IgD-negative memory B cell (primary cell): ENCODE data around the gene KANK3. TPM values are rescaled to one million over a fixed set of nuclear protein-coding genes. Genes with fewer than 3 reads are reported as not detected.
"Not testable (repeated sequence)": the region's sequence is repeated elsewhere in the genome, so short reads cannot be mapped to it uniquely, and the experiment has no call there.

Source experiments
- H3K27ac Mint-ChIP-seq, 3 donors: one replicate each; pipeline ENCODE4 v1.8.0; 2020 to 2022; ENCODE audit warnings: mild to moderate bottlenecking in 3 of 3, mixed read lengths in 3 of 3, moderate library complexity in 1 of 3
- H3K27me3 Mint-ChIP-seq: one replicate; pipeline ENCODE4 v1.8.0; 2021; ENCODE audit warnings: mixed read lengths
- H3K36me3 Mint-ChIP-seq: one replicate; pipeline ENCODE4 v1.8.0; 2020; ENCODE audit warnings: mild to moderate bottlenecking, mixed read lengths
- H3K4me1 Mint-ChIP-seq, 3 donors: one replicate each; pipeline ENCODE4 v1.8.0; 2020 to 2022; ENCODE audit warnings: mixed read lengths in 3 of 3, mild to moderate bottlenecking in 1 of 3
- H3K4me3 Mint-ChIP-seq, 4 donors: one replicate each; pipeline ENCODE4 v1.8.0; 2020 to 2022; ENCODE audit warnings: mild to moderate bottlenecking in 4 of 4, mixed read lengths in 4 of 4, moderate library complexity in 3 of 4
- H3K9me3 Mint-ChIP-seq, 3 donors: one replicate each; pipeline ENCODE4 v1.8.0; 2020 to 2021; ENCODE audit warnings: mixed read lengths in 3 of 3, mild to moderate bottlenecking in 1 of 3
- polyA plus RNA-seq: library from polyadenylated mRNA; unstranded; fragments of 300-500 nt; fragmentation: Illumina TruSeq; gene quantifications from one replicate; pipeline ENCODE4 v1.2.3, GENCODE V29; 2021

Gene KANK3
- polyA plus RNA-seq, 1 donor from 2014 or later = not detected

DNA sequence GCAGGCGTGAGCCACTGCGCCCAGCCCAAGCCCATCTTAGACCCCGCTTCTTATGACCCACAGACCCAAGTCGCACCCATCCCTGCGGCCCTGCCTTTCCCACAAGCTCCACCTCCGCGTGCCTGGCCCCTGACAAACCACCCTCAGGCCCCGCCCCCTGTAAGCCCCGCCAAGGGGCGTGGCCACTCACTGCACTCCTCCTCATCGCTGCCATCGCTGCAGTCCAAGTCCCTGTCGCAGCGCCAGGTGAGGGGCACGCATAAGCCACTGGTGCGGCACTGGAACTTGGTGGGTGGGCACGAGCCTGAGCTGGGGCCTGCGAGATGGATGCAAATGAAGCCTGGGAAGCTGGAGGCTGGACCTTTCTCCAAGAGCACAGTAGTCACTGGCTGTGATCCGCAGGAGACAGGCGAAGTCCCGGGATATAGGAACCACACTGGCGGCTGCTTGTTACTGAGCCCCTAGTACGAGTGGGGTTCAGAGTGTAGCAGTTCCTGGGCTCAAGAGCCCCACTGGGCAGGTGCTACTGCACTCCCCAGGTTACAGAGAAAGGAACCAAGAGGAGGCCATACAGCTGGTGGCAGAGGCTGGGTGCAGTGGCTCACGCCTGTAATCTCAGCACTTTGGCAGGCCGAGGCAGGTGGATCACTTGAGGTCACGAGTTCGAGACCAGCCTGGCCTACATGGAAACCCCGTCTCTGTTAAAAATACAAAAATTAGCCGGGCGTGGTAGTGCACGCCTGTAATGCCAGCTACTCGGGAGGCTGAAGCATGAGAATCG is 38.0 kb downstream of the KANK3 start:
- peaks cover 2% of the 10 kb centered on the region for H3K36me3 Mint-ChIP-seq
- no peak overlapping the region for H3K27ac Mint-ChIP-seq
- H3K27me3 Mint-ChIP-seq = no peaks in the 10 kb centered on the region
- H3K4me3 Mint-ChIP-seq = peak overlapping the region in 1 of 4 donors; percentile 91
- H3K4me1 Mint-ChIP-seq = peaks cover 15 to 24% (median 18%) of the 10 kb centered on the region in 3 donors
- H3K9me3 Mint-ChIP-seq = no peaks in the 10 kb centered on the region

DNA sequence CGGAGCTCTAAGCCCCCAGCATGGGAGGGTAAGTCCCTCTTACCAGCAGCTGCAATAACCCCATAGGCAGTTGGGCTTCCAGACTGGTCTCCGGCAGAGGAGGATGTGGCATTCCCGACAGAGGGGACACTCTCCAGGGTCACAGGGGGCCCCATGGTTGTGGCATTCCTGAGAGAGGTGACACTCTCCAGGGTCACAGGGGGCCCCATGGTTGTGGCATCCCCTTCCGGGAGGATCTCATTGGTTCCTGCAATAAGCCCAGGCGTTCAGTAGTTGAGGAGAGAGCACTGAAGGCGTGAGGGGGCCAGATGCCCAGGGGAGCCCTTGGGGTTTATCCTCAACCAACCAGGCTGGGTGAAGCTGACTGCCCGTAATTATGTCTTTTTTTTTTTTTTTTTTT is 40.3 kb downstream of the KANK3 start:
- Mint-ChIP-seq H3K27ac (no peak overlapping the region), H3K9me3 (no peaks in the 10 kb centered on the region), H3K4me3 (no peak overlapping the region), H3K36me3 (peaks cover 2% of the 10 kb centered on the region), H3K27me3 (no peaks in the 10 kb centered on the region), H3K4me1 (peaks cover 6 to 14% (median 12%) of the 10 kb centered on the region in 3 donors)

DNA sequence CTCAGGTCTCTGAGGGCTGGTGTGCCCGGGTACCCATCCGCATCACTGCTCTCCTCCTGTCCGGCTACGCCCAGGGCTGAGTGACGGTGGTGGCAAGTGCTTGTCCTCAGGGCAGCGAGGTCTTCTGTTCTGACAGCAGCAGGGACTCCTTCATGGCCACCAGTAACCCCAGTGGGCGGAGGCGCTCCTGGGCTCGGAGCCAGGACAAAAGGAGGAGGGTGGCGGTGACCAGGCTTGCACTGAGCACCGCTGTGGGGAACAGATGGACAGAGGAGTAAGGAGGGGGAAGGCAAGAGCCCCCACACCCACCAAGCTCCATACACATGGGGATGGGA is 40.7 kb downstream of the KANK3 start:
- no peaks in the 10 kb centered on the region for H3K9me3 Mint-ChIP-seq
- H3K27ac Mint-ChIP-seq = no peak overlapping the region
- H3K4me3 Mint-ChIP-seq = no peak overlapping the region
- H3K27me3 Mint-ChIP-seq = no peaks in the 10 kb centered on the region
- H3K4me1 Mint-ChIP-seq = peaks cover 2 to 10% (median 9%) of the 10 kb centered on the region in 3 donors
- peaks cover 2% of the 10 kb centered on the region for H3K36me3 Mint-ChIP-seq

DNA sequence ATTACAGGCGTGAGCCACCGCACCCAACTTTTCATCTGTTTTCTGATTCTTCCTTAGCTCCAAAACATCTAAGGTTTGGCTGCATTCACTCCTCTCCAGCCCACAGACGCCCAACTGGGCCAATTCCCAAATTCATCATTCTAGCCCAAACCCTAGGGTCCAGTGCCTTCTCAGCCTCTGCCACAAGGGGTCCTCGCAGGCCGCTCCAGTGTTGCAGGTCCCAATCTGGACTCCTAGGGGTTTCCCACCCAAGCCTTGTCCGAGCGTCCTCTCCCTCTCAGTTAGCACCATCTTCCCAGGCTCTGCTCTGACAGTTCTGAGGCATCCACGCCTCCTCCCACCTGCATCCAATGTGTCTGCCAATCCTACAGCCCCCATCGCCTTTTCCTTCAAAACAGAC is 51.7 kb downstream of the KANK3 start:
- not testable (repeated sequence) for H3K4me3 Mint-ChIP-seq

DNA sequence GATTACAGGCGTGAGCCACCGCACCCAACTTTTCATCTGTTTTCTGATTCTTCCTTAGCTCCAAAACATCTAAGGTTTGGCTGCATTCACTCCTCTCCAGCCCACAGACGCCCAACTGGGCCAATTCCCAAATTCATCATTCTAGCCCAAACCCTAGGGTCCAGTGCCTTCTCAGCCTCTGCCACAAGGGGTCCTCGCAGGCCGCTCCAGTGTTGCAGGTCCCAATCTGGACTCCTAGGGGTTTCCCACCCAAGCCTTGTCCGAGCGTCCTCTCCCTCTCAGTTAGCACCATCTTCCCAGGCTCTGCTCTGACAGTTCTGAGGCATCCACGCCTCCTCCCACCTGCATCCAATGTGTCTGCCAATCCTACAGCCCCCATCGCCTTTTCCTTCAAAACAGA is 66.6 kb downstream of the KANK3 start:
- H3K36me3 Mint-ChIP-seq, H3K9me3 Mint-ChIP-seq, H3K4me3 Mint-ChIP-seq, H3K27ac Mint-ChIP-seq, H3K27me3 Mint-ChIP-seq, H3K4me1 Mint-ChIP-seq: not testable (repeated sequence)

More for the DNA sequence above, 51.7 kb downstream of the KANK3 start:
- not testable (repeated sequence) for H3K27me3 Mint-ChIP-seq, H3K9me3 Mint-ChIP-seq, H3K4me1 Mint-ChIP-seq, H3K27ac Mint-ChIP-seq, H3K36me3 Mint-ChIP-seq

Other genes with a start within 250 kb of the KANK3 start
- gene FBN3, start 193.7 kb downstream of the KANK3 start, polyA plus RNA-seq = not detected
- 38.0 TPM for gene CERS4, start 133.9 kb downstream of the KANK3 start, polyA plus RNA-seq
- gene CD320, start 34.9 kb downstream of the KANK3 start, polyA plus RNA-seq = 34.4 TPM
- gene NDUFA7, start 21.9 kb downstream of the KANK3 start, polyA plus RNA-seq = 141 TPM
- gene RPS28, start 21.8 kb downstream of the KANK3 start, polyA plus RNA-seq = 2,981 TPM
- gene ANGPTL4, start 20.9 kb upstream of the KANK3 start, polyA plus RNA-seq = not detected
- gene RAB11B, start 47.1 kb upstream of the KANK3 start, polyA plus RNA-seq = 96.8 TPM
- gene MARCHF2, start 70.0 kb upstream of the KANK3 start, polyA plus RNA-seq = 35.9 TPM
- gene HNRNPM, start 101.7 kb upstream of the KANK3 start, polyA plus RNA-seq = 210 TPM
- not detected for gene PRAM1, start 159.4 kb upstream of the KANK3 start, polyA plus RNA-seq
- 22.2 TPM for gene ZNF414, start 170.9 kb upstream of the KANK3 start, polyA plus RNA-seq
- gene MYO1F, start 234.2 kb upstream of the KANK3 start, polyA plus RNA-seq = 40.9 TPM